Regular cardiac myocyte (primary cell): Measurements from ENCODE around the gene BEND5. TPM values are rescaled to one million over a fixed set of nuclear protein-coding genes. Genes with fewer than 3 reads are reported as not detected.

Experiments
- total RNA-seq: library from RNA; depleted of rRNA; stranded (reverse); fragments of >200 nt; gene quantifications from 2 replicates; pipeline ENCODE4 v1.2.3, GENCODE V29; 2014

Gene BEND5, protein sequence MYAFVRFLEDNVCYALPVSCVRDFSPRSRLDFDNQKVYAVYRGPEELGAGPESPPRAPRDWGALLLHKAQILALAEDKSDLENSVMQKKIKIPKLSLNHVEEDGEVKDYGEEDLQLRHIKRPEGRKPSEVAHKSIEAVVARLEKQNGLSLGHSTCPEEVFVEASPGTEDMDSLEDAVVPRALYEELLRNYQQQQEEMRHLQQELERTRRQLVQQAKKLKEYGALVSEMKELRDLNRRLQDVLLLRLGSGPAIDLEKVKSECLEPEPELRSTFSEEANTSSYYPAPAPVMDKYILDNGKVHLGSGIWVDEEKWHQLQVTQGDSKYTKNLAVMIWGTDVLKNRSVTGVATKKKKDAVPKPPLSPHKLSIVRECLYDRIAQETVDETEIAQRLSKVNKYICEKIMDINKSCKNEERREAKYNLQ
- total RNA-seq, result under 0.01 and 0.28 TPM in 2 replicates

DNA sequence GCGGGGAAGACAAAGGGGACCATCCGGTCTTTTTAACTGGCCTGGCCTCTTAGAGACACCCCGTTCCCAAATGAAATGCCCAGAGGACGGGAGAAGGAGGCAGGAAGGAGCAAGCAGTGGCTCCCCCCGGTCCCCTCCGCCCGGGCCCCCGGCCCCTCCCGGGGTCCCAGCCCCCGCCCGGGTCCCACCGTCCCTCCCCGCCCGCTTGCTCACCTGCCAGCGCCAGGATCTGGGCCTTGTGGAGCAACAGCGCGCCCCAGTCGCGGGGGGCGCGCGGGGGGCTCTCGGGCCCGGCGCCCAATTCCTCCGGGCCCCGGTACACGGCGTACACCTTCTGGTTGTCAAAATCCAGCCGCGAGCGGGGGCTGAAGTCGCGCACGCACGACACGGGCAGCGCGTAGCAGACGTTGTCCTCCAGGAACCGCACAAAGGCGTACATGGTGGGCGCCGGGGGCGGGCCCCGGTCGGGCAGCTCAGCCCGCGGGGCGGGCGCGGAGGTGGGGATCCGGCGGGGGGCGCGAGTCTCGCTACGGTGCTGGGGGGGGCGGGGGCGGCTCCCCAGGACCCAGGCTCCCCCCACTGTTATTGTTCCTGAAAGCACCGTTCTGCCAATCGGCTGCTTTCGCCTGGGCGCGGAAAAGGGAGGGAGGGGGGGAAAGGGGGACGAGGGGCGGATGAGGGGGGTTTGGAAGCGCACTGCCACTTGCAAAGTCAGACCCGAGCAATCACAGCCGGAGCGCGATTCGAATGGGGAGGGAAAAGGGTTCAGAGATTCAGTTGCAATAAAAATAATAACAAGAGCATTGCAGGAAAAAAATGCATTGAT is at the start of gene BEND5:
Gene BEND5 (minus strand): TSS at position 499 of the 826 bp plus-strand sequence. CDS start 60 bp downstream, at position 439.

